CD14-positive monocyte (primary cell): ENCODE results near the gene PLAU. TPM values are rescaled to one million over a fixed set of nuclear protein-coding genes. Genes with fewer than 3 reads are reported as not detected.

Experiments
- DNase-seq, 3 donors: peaks; one replicate each; pipeline ENCODE4 v3.0.0-alpha.2; 2011 to 2022
- H2AFZ ChIP-seq: 2 replicates; pipeline ENCODE4 v1.6.0; 2012; ENCODE audit warnings: mild to moderate bottlenecking, low read depth, low read length, inconsistent platforms; ENCODE audit not compliant: insufficient read depth, poor library complexity, severe bottlenecking
- H3K27ac ChIP-seq, 2 donors: 1 replicate in 1 of 2; 2 replicates in 1 of 2; pipeline ENCODE4 v1.5.1; 2012 to 2013; ENCODE audit warnings: low read length in 2 of 2, control low read depth in 1 of 2, inconsistent platforms in 1 of 2, low read depth in 1 of 2, mild to moderate bottlenecking in 1 of 2
- H3K27me3 ChIP-seq, 2 donors: one replicate each; pipeline versions ENCODE4 v1.6.0 to v1.6.1; 2011 to 2013; ENCODE audit warnings: low read length in 2 of 2; ENCODE audit not compliant: control insufficient read depth in 2 of 2, insufficient read depth in 2 of 2
- H3K36me3 ChIP-seq, 2 donors: replicated peaks in 1 of 2; 1 replicate in 1 of 2; 2 replicates in 1 of 2; pipeline versions ENCODE4 v1.5.1 to v1.6.1; 2012 to 2013; ENCODE audit warnings: low read length in 2 of 2, control low read depth in 1 of 2, inconsistent platforms in 1 of 2, mild to moderate bottlenecking in 1 of 2; ENCODE audit not compliant: insufficient read depth in 2 of 2, control insufficient read depth in 1 of 2
- H3K4me1 ChIP-seq, 2 donors: 1 replicate in 1 of 2; 2 replicates in 1 of 2; pipeline versions ENCODE4 v1.5.1 to v1.6.1; 2012 to 2013; ENCODE audit warnings: low read length in 2 of 2, control low read depth in 1 of 2, inconsistent platforms in 1 of 2, mild to moderate bottlenecking in 1 of 2, moderate library complexity in 1 of 2; ENCODE audit not compliant: insufficient read depth in 2 of 2, control insufficient read depth in 1 of 2
- H3K4me2 ChIP-seq: replicated peaks from 2 replicates; pipeline ENCODE3; 2012; ENCODE audit warnings: low read length, moderate library complexity, mild to moderate bottlenecking; ENCODE audit not compliant: poor library complexity, severe bottlenecking; ENCODE audit errors: extremely low read depth
- H3K4me3 ChIP-seq, 3 experiments: fragments of 200-600 bp in 1 of 3; sonication (generic) in 1 of 3; replicated peaks in 1 of 3; 1 replicate in 2 of 3; 2 replicates in 1 of 3; pipeline ENCODE4 v1.5.1; 2011 to 2013; ENCODE audit warnings: low read length in 3 of 3, mild to moderate bottlenecking in 3 of 3, control low read depth in 2 of 3, low read depth in 2 of 3, inconsistent platforms in 1 of 3, moderate library complexity in 1 of 3
- H3K79me2 ChIP-seq: 2 replicates; pipeline ENCODE4 v1.6.0; 2012; ENCODE audit warnings: mild to moderate bottlenecking, control low read depth, inconsistent platforms, low read length, moderate library complexity; ENCODE audit not compliant: insufficient read depth
- H3K9ac ChIP-seq: 2 replicates; pipeline ENCODE4 v1.6.0; 2017; ENCODE audit warnings: low read length, mild to moderate bottlenecking; ENCODE audit not compliant: insufficient read depth, poor library complexity, severe bottlenecking
- H3K9me3 ChIP-seq, 2 donors: replicated peaks in 1 of 2; 1 replicate in 1 of 2; 2 replicates in 1 of 2; pipeline versions ENCODE4 v1.5.1 to v1.6.1; 2012 to 2013; ENCODE audit warnings: low read length in 2 of 2, control low read depth in 1 of 2; ENCODE audit not compliant: control insufficient read depth in 1 of 2, insufficient read depth in 1 of 2
- H4K20me1 ChIP-seq: 2 replicates; pipeline ENCODE4 v1.6.0; 2012; ENCODE audit warnings: mild to moderate bottlenecking, low read length, control low read depth, moderate library complexity; ENCODE audit not compliant: insufficient read depth
- H3K27ac Mint-ChIP-seq, 7 donors: one replicate each; pipeline ENCODE4 v1.8.0; 2020; ENCODE audit warnings: mild to moderate bottlenecking in 7 of 7, mixed read lengths in 7 of 7, moderate library complexity in 6 of 7, inconsistent platforms in 2 of 7
- H3K27me3 Mint-ChIP-seq, 3 donors: one replicate each; pipeline ENCODE4 v1.8.0; 2021 to 2022; ENCODE audit warnings: low read depth in 3 of 3, mild to moderate bottlenecking in 3 of 3, mixed read lengths in 3 of 3, moderate library complexity in 3 of 3, inconsistent platforms in 1 of 3
- H3K36me3 Mint-ChIP-seq, 2 donors: one replicate each; pipeline ENCODE4 v1.8.0; 2020; ENCODE audit warnings: mixed read lengths in 2 of 2, inconsistent platforms in 1 of 2, mild to moderate bottlenecking in 1 of 2
- H3K4me1 Mint-ChIP-seq: one replicate; pipeline ENCODE4 v1.8.0; 2020; ENCODE audit warnings: mild to moderate bottlenecking, mixed read lengths
- H3K4me3 Mint-ChIP-seq, 2 donors: one replicate each; pipeline ENCODE4 v1.8.0; 2020; ENCODE audit warnings: mild to moderate bottlenecking in 2 of 2, mixed read lengths in 2 of 2, moderate library complexity in 1 of 2
- H3K9me3 Mint-ChIP-seq, 7 donors: one replicate each; pipeline ENCODE4 v1.8.0; 2020 to 2022; ENCODE audit warnings: mixed read lengths in 7 of 7, mild to moderate bottlenecking in 6 of 7, moderate library complexity in 6 of 7, inconsistent platforms in 2 of 7
- CTCF ChIP-seq: fragments of 200-600 bp; IDR thresholded peaks from one replicate; pipeline ENCODE4 v1.8.0; 2022; ENCODE audit warnings: antibody characterized with exemption, mild to moderate bottlenecking
- WGBS: methylation state at CpG from one replicate; pipeline ENCODE4 v1.1.5; 2013; ENCODE audit warnings: missing lambda C conversion rate; ENCODE audit not compliant: insufficient coverage; 5-methylcytosine and 5-hydroxymethylcytosine counted together
- intact Hi-C, 2 donors: fragments of 100-400 bp; cut with micrococcal nuclease; formaldehyde crosslinking; loops; one replicate each; pipeline versions ENCODE4 v1.15.0 to v1.15.1; 2023
- polyA plus RNA-seq, 3 donors: library from polyadenylated mRNA; depleted of rRNA in 1 of 3; unstranded in 2 of 3; stranded (reverse) in 1 of 3; fragments of 300-500 nt in 2 of 3; fragments of >200 nt in 1 of 3; fragmentation: Illumina TruSeq in 2 of 3; gene quantifications; 1 replicate in 2 of 3; 2 replicates in 1 of 3; pipeline ENCODE4 v1.2.3, GENCODE V29; 2012 to 2021

Gene PLAU
- polyA plus RNA-seq, 3 donors: 0.16 to 1.5 (median 0.43) TPM

GRCh38 chr10:73867871-73868631, 42.9 kb upstream of the PLAU start:
- intact Hi-C loops: no loop called here
- TF ChIP-seq CTCF: no peak
- Mint-ChIP-seq H3K27ac (peak overlapping the region; percentile 83 to 95 (median 91)), H3K4me3 (peak overlapping the region in 1 of 2 donors; percentile 28), H3K27me3 (peaks cover 0 to 3% (median 1%) of the 10 kb centered on the region in 3 donors), H3K4me1 (peaks cover 86% of the 10 kb centered on the region), H3K36me3 (peaks cover 44 to 79% of the 10 kb centered on the region in 2 donors), H3K9me3 (no peaks in the 10 kb centered on the region)
- Histone ChIP-seq H3K4me2 (peak overlapping the region; percentile 81), H3K4me1 (peaks cover 58 to 77% of the 10 kb centered on the region in 2 donors), H3K9ac (peak overlapping the region; percentile 29), H3K27me3 (no peaks in the 10 kb centered on the region), H3K9me3 (no peaks in the 10 kb centered on the region), H4K20me1 (peaks cover 35% of the 10 kb centered on the region), H3K79me2 (peaks cover 85% of the 10 kb centered on the region), H3K27ac (peak overlapping the region; percentile 76 to 78), H3K4me3 (peak overlapping the region in 1 of 3 experiments; percentile 74), H2AFZ (no peak overlapping the region), H3K36me3 (peaks cover 20 to 54% of the 10 kb centered on the region in 2 donors)
- DNase-seq: no peak
- WGBS: 72% methylated on average over 7 of the region's 11 CpGs

GRCh38 chr10:73868655-73869195, 42.2 kb upstream of the PLAU start:
- Histone ChIP-seq H3K27me3 (no peaks in the 10 kb centered on the region), H3K9me3 (no peaks in the 10 kb centered on the region), H3K36me3 (peaks cover 20 to 47% of the 10 kb centered on the region in 2 donors), H3K79me2 (peaks cover 84% of the 10 kb centered on the region), H3K4me2 (no peak overlapping the region), H3K4me3 (no peak overlapping the region), H3K9ac (no peak overlapping the region), H2AFZ (no peak overlapping the region), H3K4me1 (peaks cover 56 to 75% of the 10 kb centered on the region in 2 donors), H4K20me1 (peaks cover 39% of the 10 kb centered on the region), H3K27ac (peak overlapping the region in 1 of 2 donors; percentile 23)
- Mint-ChIP-seq H3K4me3 (no peak overlapping the region), H3K27me3 (peaks cover 0 to 3% (median 1%) of the 10 kb centered on the region in 3 donors), H3K27ac (peak overlapping the region in 3 of 7 donors; percentile 9 to 73 (median 71)), H3K4me1 (peaks cover 84% of the 10 kb centered on the region), H3K9me3 (no peaks in the 10 kb centered on the region), H3K36me3 (peaks cover 44 to 74% of the 10 kb centered on the region in 2 donors)
- no peak for DNase-seq
- no peak for TF ChIP-seq CTCF
- intact Hi-C loops: no loop called here
- WGBS: 100% methylated on average over 2 of the region's 5 CpGs
